Transverse colon (tissue), 4 donors: ENCODE measurements around the gene MSI2. TPM values are rescaled to one million over a fixed set of nuclear protein-coding genes. Genes with fewer than 3 reads are reported as not detected.

ENCODE experiments used
- DNase-seq: peaks from one replicate; pipeline ENCODE4 v3.0.0-alpha.2; 2019
- H3K27ac ChIP-seq, 4 donors: fragments of 200-600 bp; sonication (generic); 2 replicates each; pipeline ENCODE4 v1.5.1; 2016 to 2018; ENCODE audit warnings: inconsistent platforms in 4 of 4
- H3K27me3 ChIP-seq: fragments of 200-600 bp; sonication (generic); 2 replicates; pipeline ENCODE4 v1.5.1; 2017; ENCODE audit warnings: inconsistent platforms
- H3K36me3 ChIP-seq, 4 donors: fragments of 200-600 bp; sonication (generic); 2 replicates each; pipeline ENCODE4 v1.5.1; 2017 to 2019; ENCODE audit warnings: inconsistent platforms in 4 of 4
- H3K4me1 ChIP-seq, 4 donors: fragments of 200-600 bp; sonication (generic); 2 replicates each; pipeline ENCODE4 v1.5.1; 2017 to 2020; ENCODE audit warnings: inconsistent platforms in 4 of 4
- H3K4me3 ChIP-seq, 4 donors: fragments of 200-600 bp; sonication (generic); 1 replicate in 1 of 4; 2 replicates in 3 of 4; pipeline versions ENCODE4 v1.5.1 to v1.6.1; 2017 to 2019; ENCODE audit warnings: inconsistent platforms in 4 of 4
- H3K9me3 ChIP-seq, 2 donors: fragments of 200-600 bp; sonication (generic); 2 replicates each; pipeline ENCODE4 v1.5.1; 2017 to 2019; ENCODE audit warnings: inconsistent platforms in 2 of 2
- CTCF ChIP-seq, 5 experiments: fragments of 200-600 bp in 3 of 5; fragments of 450-650 bp in 2 of 5; sonication (generic) in 3 of 5; IDR thresholded peaks; 1 replicate in 2 of 5; 2 replicates in 3 of 5; pipeline ENCODE4 v1.5.1; 2016 to 2017; ENCODE audit warnings: antibody characterized with exemption in 5 of 5, inconsistent platforms in 3 of 5, mild to moderate bottlenecking in 2 of 5, moderate library complexity in 1 of 5
- EP300 ChIP-seq: sonication (generic); formaldehyde crosslinking; IDR thresholded peaks from one replicate; pipeline ENCODE4 v1.6.1; 2017; ENCODE audit warnings: antibody characterized with exemption, low read depth
- POLR2A ChIP-seq: fragments of 450-650 bp; IDR thresholded peaks from one replicate; pipeline ENCODE4 v1.6.1; 2016; ENCODE audit warnings: antibody characterized with exemption, mild to moderate bottlenecking, moderate library complexity
- POLR2AphosphoS5 ChIP-seq, 3 donors: sonication (generic); formaldehyde crosslinking; IDR thresholded peaks; one replicate each; pipeline ENCODE4 v1.6.1; 2016; ENCODE audit warnings: antibody characterized with exemption in 3 of 3
- WGBS, 2 donors: methylation state at CpG; one replicate each; pipeline ENCODE4 v1.1.5; 2018; ENCODE audit warnings: low coverage in 1 of 2; 5-methylcytosine and 5-hydroxymethylcytosine counted together
- in situ Hi-C, 4 donors: fragments of 200-750 bp; cut with MboI; loops; one replicate each; pipeline versions ENCODE4 v1.15.0 to v1.15.1; 2017; ENCODE audit warnings: low sequenced_read_pairs in 3 of 4, low pct_ligation_motif_present in 1 of 4, low pct_unique_long_range_greater_than_20kb in 1 of 4
- intact Hi-C: fragments of 100-400 bp; cut with DNase I; formaldehyde crosslinking; loops from one replicate; pipeline ENCODE4 v1.15.1; 2023; ENCODE audit warnings: low total_unique reads
- total RNA-seq, 4 donors: library from RNA; depleted of rRNA; stranded (reverse); fragments of >200 nt; gene quantifications; one replicate each; pipeline ENCODE4 v1.1.0, GENCODE V29; 2016

Gene MSI2
- total RNA-seq, 4 donors from 2014 or later: 20.6 to 36.0 (median 29.3) TPM

GRCh38 chr17:57674894-57675293 lies 418.6 kb downstream of the MSI2 start:
- H3K4me1 ChIP-seq: peaks cover 0 to 5% (median 2%) of the 10 kb centered on the region in 4 donors
- TF ChIP-seq EP300: no peak
- no peak for TF ChIP-seq POLR2A
- TF ChIP-seq POLR2AphosphoS5 (IDR thresholded peaks at IDR 0.05): no peak
- no peak for TF ChIP-seq CTCF (IDR thresholded peaks at IDR 0.05)
- intact Hi-C loops: loop anchor here (5.0 kb wide), 1 partner anchor 433 kb away; no protein-coding TSS in a partner anchor
- in situ Hi-C loops: loop anchor here in 2 of 4 donors (10.0 kb wide), 2 partner anchors 430 to 440 kb away; no protein-coding TSS in a partner anchor
- H3K27me3 ChIP-seq: no peaks in the 10 kb centered on the region
- no peaks in the 10 kb centered on the region for H3K9me3 ChIP-seq
- no peak overlapping the region for H3K4me3 ChIP-seq
- no peak overlapping the region for H3K27ac ChIP-seq
- DNase-seq: no peak
- no peaks in the 10 kb centered on the region for H3K36me3 ChIP-seq
- 92% methylated on average over 18 of the region's 22 CpGs; no CpG with 5 or more reads in 1 of the 2 donors for WGBS, 2 donors

- Histone ChIP-seq H3K4me1 (peaks cover 0 to 5% (median 2%) of the 10 kb centered on the region in 4 donors), H3K36me3 (no peaks in the 10 kb centered on the region), H3K27me3 (no peaks in the 10 kb centered on the region), H3K4me3 (no peak overlapping the region), H3K9me3 (no peaks in the 10 kb centered on the region), H3K27ac (no peak overlapping the region)
- in situ Hi-C loops: loop anchor here in 2 of 4 donors (10.0 kb wide), 2 partner anchors 431 to 441 kb away; no protein-coding TSS in a partner anchor
- TF ChIP-seq CTCF (IDR thresholded peaks at IDR 0.05) (no peak), POLR2A (no peak), EP300 (no peak), POLR2AphosphoS5 (IDR thresholded peaks at IDR 0.05) (no peak)
- no peak for DNase-seq
- intact Hi-C loops: no loop called here
- 93 to 96% methylated on average over 3 to 24 of the region's 24 CpGs for WGBS, 2 donors
Observed at GRCh38 chr17:57675427-57676387, 419.4 kb downstream of the MSI2 start.

GRCh38 chr17:57676543-57676942 lies 420.2 kb downstream of the MSI2 start:
- H3K4me3 ChIP-seq: no peak overlapping the region
- no peak for DNase-seq
- no peaks in the 10 kb centered on the region for H3K27me3 ChIP-seq
- TF ChIP-seq POLR2AphosphoS5 (IDR thresholded peaks at IDR 0.05): no peak
- no peak for TF ChIP-seq CTCF (IDR thresholded peaks at IDR 0.05)
- TF ChIP-seq EP300: no peak
- no peak for TF ChIP-seq POLR2A
- no peak overlapping the region for H3K27ac ChIP-seq
- no peaks in the 10 kb centered on the region for H3K9me3 ChIP-seq
- intact Hi-C loops (no loop called here), in situ Hi-C loops (loop anchor here in 2 of 4 donors (10.0 kb wide), 2 partner anchors 432 to 442 kb away; no protein-coding TSS in a partner anchor)
- no peaks in the 10 kb centered on the region for H3K36me3 ChIP-seq
- WGBS, 2 donors: 93% methylated on average over 7 of the region's 7 CpGs; no CpG with 5 or more reads in 1 of the 2 donors
- peaks cover 0 to 5% (median 2%) of the 10 kb centered on the region in 4 donors for H3K4me1 ChIP-seq

GRCh38 chr17:57677301-57677700 lies 421.0 kb downstream of the MSI2 start:
- no peak overlapping the region for H3K4me3 ChIP-seq
- intact Hi-C loops: no loop called here
- no peak overlapping the region for H3K27ac ChIP-seq
- in situ Hi-C loops: loop anchor here in 2 of 4 donors (10.0 kb wide), 2 partner anchors 432 to 442 kb away; no protein-coding TSS in a partner anchor
- H3K36me3 ChIP-seq: no peaks in the 10 kb centered on the region
- no peaks in the 10 kb centered on the region for H3K4me1 ChIP-seq
- H3K27me3 ChIP-seq: no peaks in the 10 kb centered on the region
- H3K9me3 ChIP-seq: no peaks in the 10 kb centered on the region
- WGBS, 2 donors: 66 to 79% methylated on average over 3 to 5 of the region's 5 CpGs
- no peak for DNase-seq
- TF ChIP-seq EP300 (no peak), POLR2AphosphoS5 (IDR thresholded peaks at IDR 0.05) (no peak), CTCF (IDR thresholded peaks at IDR 0.05) (no peak), POLR2A (no peak)
